OCI-LY1 (cell line): ENCODE measurements around the gene DYNC1LI1.
"Not testable (repeated sequence)": the region's sequence is repeated elsewhere in the genome, so short reads cannot be mapped to it uniquely, and the experiment has no call there.

Experiments used
- H2AFZ ChIP-seq: fragments of 200-600 bp; sonication (generic), shearing (Covaris generic); 2 replicates; pipeline ENCODE4 v1.6.0; 2014; ENCODE audit warnings: antibody characterized with exemption, mild to moderate bottlenecking, low read length
- H3F3A ChIP-seq: fragments of 200-600 bp; sonication (generic), shearing (Covaris generic); 2 replicates; pipeline ENCODE4 v1.6.0; 2014; ENCODE audit warnings: mild to moderate bottlenecking, antibody characterized with exemption, low read length, moderate library complexity; ENCODE audit not compliant: insufficient read depth
- H3K27ac ChIP-seq: fragments of 200-600 bp; sonication (generic); 2 replicates; pipeline ENCODE4 v1.5.1; 2014; ENCODE audit warnings: low read length, mixed run types, mild to moderate bottlenecking, low read depth; ENCODE audit not compliant: poor library complexity, severe bottlenecking
- H3K27me3 ChIP-seq: fragments of 200-600 bp; sonication (generic); 2 replicates; pipeline ENCODE4 v1.6.0; 2014; ENCODE audit warnings: antibody characterized with exemption, mild to moderate bottlenecking, low read length, moderate library complexity; ENCODE audit not compliant: insufficient read depth
- H3K36me3 ChIP-seq: fragments of 200-600 bp; sonication (generic); 2 replicates; pipeline ENCODE4 v1.6.1; 2014; ENCODE audit warnings: mild to moderate bottlenecking, antibody characterized with exemption, low read length, moderate library complexity, mixed read lengths; ENCODE audit not compliant: insufficient read depth
- H3K4me1 ChIP-seq: fragments of 200-600 bp; sonication (generic); 2 replicates; pipeline ENCODE4 v1.5.1; 2014; ENCODE audit warnings: mild to moderate bottlenecking, low read length, moderate library complexity; ENCODE audit not compliant: insufficient read depth, severe bottlenecking
- H3K4me2 ChIP-seq: fragments of 200-600 bp; sonication (generic), shearing (Covaris generic); 2 replicates; pipeline ENCODE4 v1.6.1; 2014; ENCODE audit warnings: low read length
- H3K4me3 ChIP-seq: fragments of 200-600 bp; sonication (generic); 2 replicates; pipeline ENCODE4 v1.5.1; 2014; ENCODE audit warnings: low read length, low read depth, mild to moderate bottlenecking, mixed read lengths; ENCODE audit not compliant: poor library complexity, severe bottlenecking
- H3K79me2 ChIP-seq: fragments of 200-600 bp; shearing (Covaris generic); 2 replicates; pipeline ENCODE4 v1.6.1; 2016; ENCODE audit warnings: mixed run types, low read length, mixed read lengths; ENCODE audit not compliant: insufficient read depth
- H3K9ac ChIP-seq: fragments of 200-600 bp; sonication (generic), shearing (Covaris generic); 2 replicates; pipeline ENCODE4 v1.6.1; 2014; ENCODE audit warnings: mild to moderate bottlenecking, low read length, mixed read lengths
- H3K9me2 ChIP-seq: fragments of 200-600 bp; sonication (generic), shearing (Covaris generic); 2 replicates; pipeline ENCODE4 v1.6.1; 2014; ENCODE audit warnings: low read depth, mild to moderate bottlenecking, low read length, mixed read lengths
- H3K9me3 ChIP-seq: fragments of 200-600 bp; shearing (Covaris generic); 2 replicates; pipeline ENCODE4 v1.6.1; 2014; ENCODE audit warnings: low read length, mixed read lengths
- H4K20me1 ChIP-seq: fragments of 200-600 bp; sonication (generic), shearing (Covaris generic); 2 replicates; pipeline ENCODE4 v1.6.0; 2016; ENCODE audit warnings: mild to moderate bottlenecking, low read length; ENCODE audit not compliant: insufficient read depth
- CTCF ChIP-seq: fragments of 200-600 bp; sonication (generic), shearing (Covaris generic); IDR thresholded peaks from 2 replicates; pipeline ENCODE4 v1.5.1; 2017; ENCODE audit warnings: mild to moderate bottlenecking, antibody characterized with exemption, low read length, moderate library complexity, mixed read lengths
- EZH2 ChIP-seq: fragments of 200-600 bp; sonication (generic), shearing (Covaris generic); IDR thresholded peaks from 2 replicates; pipeline ENCODE4 v1.8.0; 2017; ENCODE audit warnings: borderline replicate concordance, mixed run types, mild to moderate bottlenecking, antibody characterized with exemption, low read length, moderate library complexity, mixed read lengths

Gene DYNC1LI1

GRCh38 chr3:32525720-32526119 is 44.9 kb downstream of the DYNC1LI1 start:
- H3K4me3 ChIP-seq, result no peak overlapping the region
- H3K4me2 ChIP-seq, result no peak overlapping the region
- H3K9me3 ChIP-seq, result no peaks in the 10 kb centered on the region
- no peaks in the 10 kb centered on the region for H3K27me3 ChIP-seq
- no peaks in the 10 kb centered on the region for H3K79me2 ChIP-seq
- H3K4me1 ChIP-seq, result no peaks in the 10 kb centered on the region
- TF ChIP-seq EZH2, result no peak
- TF ChIP-seq CTCF, result no peak
- no peak overlapping the region for H3K27ac ChIP-seq
- H4K20me1 ChIP-seq, result no peaks in the 10 kb centered on the region
- peaks cover 62% of the 10 kb centered on the region for H3K36me3 ChIP-seq
- H3K9ac ChIP-seq, result no peak overlapping the region
- no peak overlapping the region for H2AFZ ChIP-seq
- no peaks in the 10 kb centered on the region for H3K9me2 ChIP-seq
- H3F3A ChIP-seq, result no peaks in the 10 kb centered on the region

- peaks cover 34% of the 10 kb centered on the region for H3K36me3 ChIP-seq
- no peak overlapping the region for H3K4me3 ChIP-seq
- no peaks in the 10 kb centered on the region for H3K4me1 ChIP-seq
- H3K9me2 ChIP-seq, result no peaks in the 10 kb centered on the region
- no peaks in the 10 kb centered on the region for H4K20me1 ChIP-seq
- H3K27me3 ChIP-seq, result no peaks in the 10 kb centered on the region
- TF ChIP-seq EZH2 (no peak), CTCF (no peak)
- H3F3A ChIP-seq, result no peaks in the 10 kb centered on the region
- H3K9ac ChIP-seq, result no peak overlapping the region
- no peaks in the 10 kb centered on the region for H3K79me2 ChIP-seq
- H3K27ac ChIP-seq, result no peak overlapping the region
- H3K9me3 ChIP-seq, result no peaks in the 10 kb centered on the region
- no peak overlapping the region for H2AFZ ChIP-seq
- H3K4me2 ChIP-seq, result no peak overlapping the region
Observed at GRCh38 chr3:32522682-32523081, 48.0 kb downstream of the DYNC1LI1 start.

- H3F3A ChIP-seq, H3K4me2 ChIP-seq, H3K27ac ChIP-seq, H3K9me2 ChIP-seq, H3K4me3 ChIP-seq, H3K9me3 ChIP-seq, H3K79me2 ChIP-seq, H2AFZ ChIP-seq, H4K20me1 ChIP-seq, H3K36me3 ChIP-seq, H3K9ac ChIP-seq, H3K27me3 ChIP-seq: not testable (repeated sequence)
- H3K4me1 ChIP-seq, result peaks cover 14% of the 10 kb centered on the region
Observed at GRCh38 chr3:32518921-32519320, 51.7 kb downstream of the DYNC1LI1 start.

- peak overlapping the region; percentile 70 for H3K27ac ChIP-seq
- H3K9ac ChIP-seq, result not testable (repeated sequence)
- H2AFZ ChIP-seq, result peak overlapping the region; percentile 20; the same call in 1 of the 2 replicates
Observed at GRCh38 chr3:32516751-32517150, 53.9 kb downstream of the DYNC1LI1 start.

More at GRCh38 chr3:32516751-32517150, 53.9 kb downstream of the DYNC1LI1 start:
- Histone ChIP-seq H3K4me3 (peak overlapping the region; percentile 36), H3K4me1 (peaks cover 14% of the 10 kb centered on the region), H3K4me2 (peak overlapping the region; percentile 58)
- H3K9me3 ChIP-seq, H3K9me2 ChIP-seq, H4K20me1 ChIP-seq, H3F3A ChIP-seq, H3K79me2 ChIP-seq, H3K36me3 ChIP-seq, H3K27me3 ChIP-seq: not testable (repeated sequence)
